Vagina (tissue), 2 donors: ENCODE results near the gene IQGAP3.

ENCODE experiments used
- CTCF ChIP-seq, 3 experiments: fragments of 450-650 bp in 2 of 3; fragments of 200-600 bp in 1 of 3; sonication (generic) in 1 of 3; IDR thresholded peaks; one replicate each; pipeline ENCODE4 v1.5.1; 2017 to 2019; ENCODE audit warnings: antibody characterized with exemption in 3 of 3, mild to moderate bottlenecking in 2 of 3, moderate library complexity in 2 of 3
- POLR2A ChIP-seq, 2 donors: fragments of 450-650 bp; IDR thresholded peaks; one replicate each; pipeline ENCODE4 v1.6.1; 2017; ENCODE audit warnings: antibody characterized with exemption in 2 of 2, mild to moderate bottlenecking in 2 of 2, moderate library complexity in 2 of 2

- TF ChIP-seq POLR2A (IDR thresholded peaks at IDR 0.05) = no peak
- TF ChIP-seq CTCF (IDR thresholded peaks at IDR 0.05) = no peak
These were observed 87.8 kb downstream of the IQGAP3 start for GRCh38 chr1:156484480-156485058.
